Measurements from ENCODE around the gene TMED1. TPM values are rescaled to one million over a fixed set of nuclear protein-coding genes. Genes with fewer than 3 reads are reported as not detected.

Gene TMED1
- total and polyA plus RNA-seq, 2 of the 8 experiments (the other 6 are each of a cell fraction or from before 2014, with no cell fraction given), result 26.9 to 31.9 TPM

GRCh38 chr19:10846500-10847202 lies 10.6 kb upstream of the TMED1 start:
- H3K36me3 ChIP-seq (ENCODE audit: control insufficient read depth in 2 of 4, insufficient read depth in 4 of 4, low read length in 3 of 4), result no peaks in the 10 kb centered on the region
- H4K8ac ChIP-seq (ENCODE audit: extremely low read depth, insufficient read depth, low read length), result no peak overlapping the region
- H2BK120ac ChIP-seq (replicated peaks; ENCODE audit: low read depth, low read length), result no peak overlapping the region
- FAIRE-seq (no peak), DNase-seq (ENCODE audit: low read depth in 1 of 2, low spot score in 2 of 2) (no peak)
- no peak overlapping the region for H3K4ac ChIP-seq (replicated peaks; ENCODE audit: insufficient read length, low read depth, low read length)
- CTCF ChIA-PET (ENCODE audit: partially characterized antibody), result interaction anchor here (0.8 to 21.2 kb wide), 3 partner anchors 10 to 19 kb away, joined by 3 to 249 read pairs (median 76); no protein-coding TSS in a partner anchor
- no peak overlapping the region for H4K91ac ChIP-seq (replicated peaks; ENCODE audit: insufficient read length, low read length)
- H4K20me1 ChIP-seq (replicated peaks in 1 of 2; ENCODE audit: control insufficient read depth in 1 of 2, insufficient read depth in 2 of 2, low read length in 2 of 2), result no peaks in the 10 kb centered on the region
- no peak for TF ChIP-seq ATF3 (IDR thresholded peaks at IDR 0.05; ENCODE audit: insufficient read depth, low read depth, low read length)
- no peak for TF ChIP-seq RNF2 (IDR thresholded peaks at IDR 0.05; ENCODE audit: borderline replicate concordance, low read depth, low read length, missing control alignments, poor library complexity, severe bottlenecking)
- no peak for TF ChIP-seq ZNF274 (IDR thresholded peaks at IDR 0.05; ENCODE audit: borderline replicate concordance, extremely low read depth, low read length)
- TF ChIP-seq MAFK (IDR thresholded peaks at IDR 0.05; ENCODE audit: low read depth, low read length), result no peak
- TF ChIP-seq POU5F1 (IDR thresholded peaks at IDR 0.05; ENCODE audit: low read depth, low read length), result no peak
- no peak for TF ChIP-seq MAX (IDR thresholded peaks at IDR 0.05)
- no peak for TF ChIP-seq CHD2 (IDR thresholded peaks at IDR 0.05; ENCODE audit: low read length)
- TF ChIP-seq RBBP5 (IDR thresholded peaks at IDR 0.05; ENCODE audit: borderline replicate concordance, low read depth, low read length), result no peak
- no peak for TF ChIP-seq GABPA (IDR thresholded peaks at IDR 0.05; ENCODE audit: borderline replicate concordance, insufficient read depth, low read length)
- no peak for TF ChIP-seq CTBP2 (IDR thresholded peaks at IDR 0.05; ENCODE audit: borderline replicate concordance, insufficient read depth, insufficient read length, low read length)
- TF ChIP-seq POLR2A (IDR thresholded peaks at IDR 0.05; ENCODE audit: control extremely low read depth in 1 of 2, low read depth in 2 of 2, low read length in 2 of 2), result no peak
- no peak overlapping the region for H3K14ac ChIP-seq (ENCODE audit: insufficient read length)
- H3K79me2 ChIP-seq (ENCODE audit: control insufficient read depth in 1 of 2, insufficient read depth in 2 of 2, low read length in 2 of 2), result no peaks in the 10 kb centered on the region
- no peak overlapping the region for H2BK5ac ChIP-seq (ENCODE audit: low read depth, low read length)
- no peak overlapping the region for H3K56ac ChIP-seq (replicated peaks; ENCODE audit: insufficient read length, low read depth, low read length)
- 84% methylated on average over 2 of the region's 2 CpGs; no CpG with 5 or more reads in 1 of the 2 experiments for WGBS, 2 experiments (ENCODE audit: extremely low coverage in 1 of 2, insufficient coverage in 1 of 2, insufficient read length in 1 of 2, insufficient replicate concordance in 2 of 2, low coverage in 1 of 2, low lambda C conversion rate in 2 of 2, missing lambda C conversion rate in 1 of 2)
- no peak overlapping the region for H3K4me3 ChIP-seq (ENCODE audit: extremely low read depth in 1 of 4, insufficient read depth in 2 of 4, low read depth in 3 of 4, low read length in 4 of 4)
- H2BK12ac ChIP-seq (ENCODE audit: low read depth, low read length), result no peak overlapping the region
- H3K23me2 ChIP-seq (ENCODE audit: low read depth, low read length), result no peaks in the 10 kb centered on the region
- H3K9ac ChIP-seq (replicated peaks in 1 of 4; ENCODE audit: extremely low read depth in 1 of 4, low read depth in 3 of 4, low read length in 3 of 4), result no peak overlapping the region
- no peak overlapping the region for H3K23ac ChIP-seq (ENCODE audit: insufficient read length)
- POLR2A ChIA-PET (ENCODE audit: partially characterized antibody), result interaction anchor here (0.8 to 2.0 kb wide), 3 partner anchors 10 to 14 kb away, joined by 3 to 11 read pairs (median 3); partner anchors contain the start of gene TMED1
- H3K9me3 ChIP-seq (ENCODE audit: insufficient read depth in 2 of 2, low read depth in 1 of 2, low read length in 1 of 2), result no peaks in the 10 kb centered on the region
- no peak overlapping the region for H3K18ac ChIP-seq (ENCODE audit: extremely low read depth, low read length)
- H3K79me1 ChIP-seq (ENCODE audit: low read depth, low read length), result no peaks in the 10 kb centered on the region
- no peaks in the 10 kb centered on the region for H3K27me3 ChIP-seq (replicated peaks in 1 of 4; ENCODE audit: control insufficient read depth in 3 of 4, extremely low read depth in 1 of 4, insufficient read depth in 3 of 4, low read length in 3 of 4)
- H2BK15ac ChIP-seq (ENCODE audit: low read length), result no peak overlapping the region
- H4K5ac ChIP-seq (ENCODE audit: insufficient read length, low read depth, low read length), result no peak overlapping the region
- H3K4me2 ChIP-seq (ENCODE audit: insufficient read depth in 1 of 2, low read depth in 2 of 2, low read length in 2 of 2), result no peak overlapping the region
- no peaks in the 10 kb centered on the region for H3K4me1 ChIP-seq (replicated peaks in 1 of 4; ENCODE audit: control insufficient read depth in 3 of 4, insufficient read depth in 4 of 4, low read length in 3 of 4)
- no peak overlapping the region for H2AK5ac ChIP-seq (ENCODE audit: low read depth, low read length)
- H2BK20ac ChIP-seq (ENCODE audit: low read length), result no peak overlapping the region
- H2AFZ ChIP-seq (ENCODE audit: low read length), result no peak overlapping the region
- H3K27ac ChIP-seq (ENCODE audit: low read depth, low read length), result no peak overlapping the region
